HG03103 (cell line): ENCODE measurements around the gene FCER2.
"Not testable (repeated sequence)": the region's sequence is repeated elsewhere in the genome, so short reads cannot be mapped to it uniquely, and the experiment has no call there.

Experiments used
- ATAC-seq: cut with Tn5 transposase; IDR thresholded peaks from one replicate; pipeline ENCODE4 v1.9.1; 2021; ENCODE audit warnings: low read depth; ENCODE audit not compliant: unreplicated experiment

Gene FCER2

DNA sequence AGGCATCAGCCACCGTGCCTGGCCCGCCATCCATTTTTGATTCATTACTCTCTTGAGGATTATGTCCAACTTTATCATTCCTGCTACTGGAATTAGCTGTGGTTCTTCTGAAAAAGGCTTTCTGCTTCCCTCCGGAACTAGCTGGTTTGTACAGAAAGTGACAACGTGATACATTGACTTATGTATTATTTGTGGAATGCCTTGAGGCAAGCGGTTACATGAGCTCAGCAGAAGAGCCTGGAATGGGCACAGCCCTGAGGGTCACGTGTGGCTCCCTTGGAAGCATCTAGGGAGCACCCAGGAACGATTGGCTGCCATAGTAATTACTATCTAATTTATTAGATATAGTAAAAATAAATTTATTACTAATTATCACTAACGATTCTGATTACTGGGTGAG lies 47.5 kb downstream of the FCER2 start:
- ATAC-seq = no peak

DNA sequence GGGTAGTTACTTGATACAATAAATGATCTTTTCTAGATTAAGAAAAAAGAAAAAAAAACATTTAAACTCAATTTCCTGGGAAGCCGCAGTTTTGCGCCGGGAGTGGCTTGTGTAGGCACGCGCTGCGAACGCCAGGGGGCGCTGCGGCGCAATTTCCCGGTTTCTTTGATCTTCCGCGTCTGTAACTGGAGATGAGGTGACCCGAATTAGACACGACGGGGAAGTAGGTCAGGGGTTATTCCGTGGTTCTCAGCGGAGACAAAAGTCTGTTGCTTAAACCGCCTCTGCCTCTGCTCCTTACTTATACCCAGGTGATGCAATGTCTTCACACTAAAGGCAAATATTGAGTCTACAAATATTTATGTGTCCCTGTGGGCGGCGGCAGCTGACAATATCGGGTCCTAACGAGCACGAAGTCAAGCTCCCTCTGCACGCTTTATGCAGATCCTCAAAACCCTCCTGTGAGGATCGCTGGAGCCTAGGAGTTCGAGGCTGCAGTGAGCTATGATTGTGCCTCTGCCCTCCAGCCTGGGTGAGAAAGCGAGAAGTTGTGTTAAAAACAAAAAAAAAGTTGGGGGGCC lies 49.8 kb downstream of the FCER2 start:
- no peak for ATAC-seq

DNA sequence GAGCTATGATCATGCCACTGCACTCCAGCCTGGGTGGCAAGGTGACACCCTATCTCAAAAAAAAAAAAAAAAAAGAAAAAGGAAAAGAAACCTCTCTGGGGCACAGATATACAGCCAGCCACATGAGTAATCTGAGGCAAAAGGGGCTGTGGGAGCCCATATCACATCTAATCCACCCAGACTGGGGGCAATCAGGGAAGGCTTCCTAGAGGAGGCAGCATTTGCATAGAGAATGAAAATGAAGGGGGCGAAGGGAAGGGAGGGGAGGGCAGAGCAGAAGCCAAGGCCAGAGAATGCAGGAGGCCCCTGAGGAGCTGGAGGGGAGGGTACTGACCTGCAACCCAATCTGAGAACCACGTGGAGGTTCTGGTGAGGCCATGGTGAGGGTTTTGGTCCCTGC lies 51.8 kb downstream of the FCER2 start:
- ATAC-seq = no peak

DNA sequence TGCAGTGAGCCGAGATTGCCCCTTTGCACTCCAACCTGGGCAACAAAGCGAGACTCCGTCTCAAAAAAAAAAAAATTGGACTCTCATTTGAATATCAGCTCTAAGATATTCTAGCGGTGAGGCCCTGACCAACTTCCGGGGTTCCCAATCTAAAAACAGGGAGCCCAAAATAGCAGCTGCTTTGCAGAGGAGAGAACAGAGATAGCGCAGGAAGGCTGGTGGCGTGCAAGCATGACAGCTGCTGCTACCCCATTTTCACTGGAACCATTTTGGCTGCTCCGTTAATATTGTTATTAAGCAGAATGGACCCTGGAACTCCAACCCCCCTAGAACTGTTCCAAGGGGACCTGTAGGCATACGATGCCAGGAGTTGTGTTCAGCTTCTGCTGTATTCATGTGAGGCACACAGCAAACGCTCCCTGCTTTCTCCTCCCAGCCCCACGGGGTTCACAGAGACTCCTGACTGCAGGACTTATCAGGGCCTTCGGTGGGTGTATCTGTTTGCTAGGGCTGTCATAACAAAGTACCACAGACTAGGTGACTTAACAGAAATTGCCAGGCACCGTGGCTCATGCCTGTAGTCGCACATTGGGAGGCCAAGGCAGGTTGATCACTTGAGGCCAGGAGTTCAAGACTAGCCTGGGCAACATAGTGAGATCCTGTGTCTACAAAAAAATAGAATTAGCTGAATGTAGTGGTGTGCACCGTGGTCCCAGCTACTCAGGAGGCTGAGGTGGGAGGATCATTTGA lies 53.5 kb downstream of the FCER2 start:
- no peak for ATAC-seq

DNA sequence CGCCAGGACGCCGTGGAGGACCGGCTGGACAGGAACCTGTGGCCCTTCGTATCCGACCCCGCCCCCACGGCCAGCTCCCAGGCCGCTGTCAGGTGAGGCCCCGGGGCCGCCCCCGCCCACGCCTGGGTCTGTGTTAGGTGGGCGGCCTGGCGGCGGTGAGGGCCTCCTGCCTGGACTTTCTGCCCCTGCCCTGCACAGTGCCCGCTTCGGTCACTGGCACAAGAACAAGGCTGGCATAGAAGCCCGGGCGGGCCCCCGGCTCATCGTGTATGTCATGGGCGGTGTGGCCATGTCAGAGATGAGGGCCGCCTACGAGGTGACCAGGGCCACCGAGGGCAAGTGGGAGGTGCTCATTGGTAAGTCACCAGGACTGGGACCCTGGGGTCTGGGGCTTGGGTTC lies 54.8 kb downstream of the FCER2 start:
- ATAC-seq = no peak

DNA sequence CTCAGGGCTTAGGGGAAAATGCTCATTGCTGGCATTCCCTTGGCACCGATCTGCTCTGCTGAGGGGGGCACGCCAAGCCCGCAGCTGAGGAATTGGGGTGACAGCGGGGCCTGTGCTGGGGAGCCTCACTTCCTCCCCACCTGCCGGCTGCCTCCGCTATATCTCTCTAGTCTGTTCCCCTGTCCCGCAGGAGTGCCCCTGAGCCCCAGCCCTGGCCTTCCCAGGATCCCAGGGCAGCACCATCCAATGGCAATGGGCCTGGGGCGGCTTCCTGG lies 55.6 kb downstream of the FCER2 start:
- ATAC-seq = no peak

DNA sequence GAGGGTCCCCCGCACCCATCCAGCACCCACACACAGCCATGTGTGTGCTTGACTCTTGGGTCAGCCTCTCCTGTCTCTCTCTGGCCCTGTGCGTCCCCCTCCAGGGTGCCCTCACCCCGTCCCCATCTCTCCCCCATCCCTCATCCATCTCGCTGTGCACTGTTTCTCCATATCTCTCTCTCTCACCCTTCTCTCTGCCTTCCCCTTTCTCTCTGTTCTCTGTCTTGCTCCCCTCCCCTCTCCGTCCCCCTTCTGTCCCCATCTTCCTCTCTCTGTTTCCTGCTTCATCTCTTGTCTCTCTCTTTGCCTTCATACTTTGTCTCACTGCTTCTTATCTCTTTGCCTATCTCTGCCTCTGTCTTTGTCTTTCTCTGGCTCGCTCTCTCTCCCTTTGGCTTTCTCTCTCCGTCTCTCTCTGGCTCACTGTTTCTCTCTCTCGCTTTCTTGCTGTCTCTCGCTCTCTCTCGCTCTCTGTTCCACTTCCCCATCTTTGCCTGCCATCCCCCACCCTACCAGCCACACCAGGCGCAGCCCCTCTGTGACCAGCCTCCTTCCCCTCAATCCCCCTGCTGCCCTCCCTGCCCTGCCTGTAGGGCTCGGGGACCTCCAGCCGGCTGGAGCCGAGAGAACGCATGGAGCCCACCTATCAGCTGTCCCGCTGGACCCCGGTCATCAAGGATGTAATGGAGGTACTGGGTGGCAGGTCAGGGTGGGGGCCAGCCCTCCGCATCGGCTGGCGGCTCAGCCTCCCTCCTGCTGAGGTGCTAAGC lies 56.1 kb downstream of the FCER2 start:
- no peak for ATAC-seq

DNA sequence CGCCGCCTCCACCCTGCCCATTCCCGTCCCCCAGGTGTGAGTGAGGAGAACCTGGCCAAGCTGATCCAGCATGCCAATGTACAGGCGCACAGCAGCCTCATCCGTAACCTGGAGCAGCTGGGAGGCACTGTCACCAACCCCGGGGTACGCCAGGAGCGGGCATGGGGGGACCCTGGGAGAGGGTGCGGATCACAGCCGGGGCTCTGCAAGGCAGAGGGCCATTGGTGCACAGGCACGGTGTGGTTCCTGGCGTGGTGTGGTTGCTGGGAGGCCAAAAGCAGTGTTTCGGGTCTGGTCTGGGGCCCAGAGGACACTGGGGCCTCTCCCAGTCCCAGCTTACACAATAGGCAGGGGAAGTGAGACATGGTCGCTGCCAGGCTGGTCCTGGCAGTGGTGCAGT lies 56.8 kb downstream of the FCER2 start:
- no peak for ATAC-seq

DNA sequence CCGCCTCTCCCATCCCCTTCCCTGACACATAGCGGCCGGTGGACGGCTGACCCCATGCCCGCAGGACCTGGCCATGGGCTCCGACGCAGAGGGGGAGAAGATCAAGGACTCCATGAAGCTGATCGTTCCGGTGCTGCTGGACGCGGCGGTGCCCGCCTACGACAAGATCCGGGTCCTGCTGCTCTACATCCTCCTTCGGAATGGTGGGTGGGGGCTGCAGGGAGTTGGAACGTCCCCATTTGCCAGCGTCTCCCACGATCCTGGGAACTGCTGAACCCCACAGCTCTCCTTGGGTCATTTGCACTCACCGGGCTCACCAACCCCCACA lies 57.4 kb downstream of the FCER2 start:
- ATAC-seq = no peak

DNA sequence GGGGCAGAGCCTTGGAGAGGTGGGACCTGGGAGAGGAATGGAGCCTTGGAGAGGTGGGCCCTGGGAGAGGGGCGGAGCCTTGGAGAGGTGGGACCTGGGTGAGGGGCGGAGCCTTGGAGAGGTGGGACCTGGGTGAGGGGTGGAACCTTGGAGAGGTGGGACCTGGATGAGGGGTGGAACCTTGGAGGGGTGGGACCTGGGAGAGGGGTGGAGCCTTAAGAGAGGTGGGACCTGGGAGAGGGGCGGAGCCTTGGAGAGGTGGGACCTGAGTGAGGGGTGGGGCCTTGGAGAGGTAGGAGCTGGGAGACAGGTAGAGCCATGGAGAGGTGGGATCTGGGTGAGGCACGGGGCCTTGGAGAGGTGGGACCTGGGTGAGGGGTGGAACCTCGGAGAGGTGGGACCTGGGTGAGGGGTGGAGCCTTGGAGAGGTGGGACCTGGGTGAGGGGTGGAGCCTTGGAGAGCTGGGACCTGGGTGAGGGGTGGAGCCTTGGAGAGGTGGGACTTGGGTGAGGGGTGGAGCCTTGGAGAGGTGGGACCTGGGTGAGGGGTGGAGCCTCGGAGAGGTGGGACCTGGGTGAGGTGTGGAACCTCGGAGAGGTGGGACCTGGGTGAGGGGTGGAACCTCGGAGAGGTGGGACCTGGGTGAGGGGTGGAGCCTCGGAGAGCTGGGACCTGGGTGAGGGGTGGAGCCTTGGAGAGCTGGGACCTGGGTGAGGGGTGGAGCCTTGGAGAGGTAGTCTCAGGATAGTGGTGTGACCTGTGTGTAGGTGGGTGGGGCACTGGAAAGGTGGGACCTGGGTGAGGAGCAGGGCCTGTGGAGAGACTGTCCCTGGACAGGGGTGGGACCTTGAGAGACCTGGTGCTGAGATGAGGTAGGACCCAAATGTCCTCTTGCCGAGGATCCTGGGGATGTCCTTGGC lies 58.0 kb downstream of the FCER2 start:
- ATAC-seq = not testable (repeated sequence)

DNA sequence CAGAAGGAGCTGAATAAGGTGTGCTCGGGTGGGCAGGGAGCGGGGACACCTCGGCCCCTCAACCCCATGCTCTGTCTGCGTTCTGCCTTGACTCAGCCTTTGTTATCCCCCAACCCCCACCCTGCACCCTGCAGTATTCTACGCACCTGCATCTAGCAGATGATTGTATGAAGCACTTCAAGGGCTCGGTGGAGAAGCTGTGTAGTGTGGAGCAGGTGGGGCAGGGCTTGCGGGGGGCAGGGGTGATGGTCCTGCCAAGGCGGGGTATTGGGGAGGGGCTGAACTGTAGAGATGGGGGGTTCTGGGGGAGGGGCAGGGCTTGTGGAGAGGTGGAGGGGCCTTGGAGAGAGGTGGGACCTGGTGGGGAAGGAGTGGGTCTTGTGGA lies 58.9 kb downstream of the FCER2 start:
- ATAC-seq = no peak

DNA sequence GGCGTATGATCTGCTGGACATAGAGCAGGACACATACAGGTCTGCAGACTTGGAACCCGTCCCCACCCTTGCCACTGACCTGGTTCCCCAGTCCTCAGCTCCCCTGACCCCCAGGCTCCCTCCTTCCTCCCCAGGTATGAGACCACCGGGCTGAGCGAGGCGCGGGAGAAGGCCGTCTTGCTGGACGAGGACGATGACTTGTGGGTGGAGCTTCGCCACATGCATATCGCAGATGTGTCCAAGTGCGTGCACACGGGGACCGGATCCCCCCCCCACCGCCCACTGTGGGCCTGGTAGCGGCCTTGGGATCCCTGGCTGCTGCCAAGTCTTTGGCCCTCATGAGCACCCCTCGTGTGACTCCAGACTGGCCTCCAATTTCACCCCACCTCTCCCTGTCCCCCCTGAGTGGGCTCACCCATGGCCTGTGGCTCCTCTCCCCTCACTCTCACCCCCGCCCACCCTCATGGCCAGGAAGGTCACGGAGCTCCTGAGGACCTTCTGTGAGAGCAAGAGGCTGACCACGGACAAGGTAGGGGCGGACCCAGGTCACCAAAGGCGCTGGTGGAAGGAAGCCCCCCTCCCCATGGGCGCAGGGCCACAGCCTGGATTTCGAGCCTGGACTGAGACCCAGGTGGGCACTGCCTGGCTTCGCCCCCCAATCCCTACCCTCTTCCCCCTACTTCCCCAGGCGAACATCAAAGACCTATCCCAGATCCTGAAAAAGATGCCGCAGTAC lies 59.5 kb downstream of the FCER2 start:
- no peak for ATAC-seq

DNA sequence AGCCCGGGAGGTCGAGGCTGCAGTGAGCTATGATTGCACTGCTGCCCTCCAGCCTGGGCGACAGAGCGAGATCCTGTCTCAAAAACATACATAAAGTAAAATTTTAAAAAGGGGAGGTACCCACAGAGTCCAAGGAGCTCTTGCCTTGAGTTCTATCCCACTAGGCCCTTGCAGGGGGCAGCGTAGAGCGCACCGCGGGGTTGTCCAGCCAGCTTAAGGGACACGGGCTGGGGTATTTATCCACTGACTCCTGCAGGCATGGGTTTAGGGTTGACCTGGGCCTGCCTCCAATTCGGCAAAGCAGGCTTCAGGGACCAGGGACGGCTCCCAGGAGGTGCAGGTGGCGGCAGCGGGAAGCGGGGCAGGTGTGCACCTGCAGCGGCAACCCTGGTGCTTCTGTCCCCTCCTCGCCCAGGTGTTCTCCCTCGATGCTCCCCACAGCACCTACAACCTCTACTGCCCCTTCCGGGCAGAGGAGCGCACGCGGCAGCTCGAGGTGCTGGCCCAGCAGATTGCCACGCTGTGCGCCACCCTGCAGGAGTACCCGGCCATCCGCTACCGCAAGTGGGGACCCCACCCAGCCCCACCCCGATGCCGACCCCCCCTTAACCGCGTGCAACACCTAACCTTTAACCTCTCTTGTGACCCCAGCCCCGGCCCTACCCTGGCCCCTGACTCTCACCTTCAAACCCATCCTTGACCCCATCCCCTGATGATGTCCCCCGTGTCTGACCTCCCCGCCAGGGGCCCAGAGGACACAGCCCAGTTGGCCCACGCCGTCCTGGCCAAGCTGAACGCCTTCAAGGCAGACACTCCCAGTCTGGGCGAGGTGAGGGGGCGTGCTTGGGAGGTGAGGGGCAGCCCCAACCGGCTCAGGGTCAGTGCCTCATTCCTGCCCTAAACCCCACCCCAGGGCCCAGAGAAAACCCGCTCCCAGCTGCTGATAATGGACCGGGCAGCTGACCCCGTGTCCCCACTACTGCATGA lies 60.3 kb downstream of the FCER2 start:
- ATAC-seq = no peak

DNA sequence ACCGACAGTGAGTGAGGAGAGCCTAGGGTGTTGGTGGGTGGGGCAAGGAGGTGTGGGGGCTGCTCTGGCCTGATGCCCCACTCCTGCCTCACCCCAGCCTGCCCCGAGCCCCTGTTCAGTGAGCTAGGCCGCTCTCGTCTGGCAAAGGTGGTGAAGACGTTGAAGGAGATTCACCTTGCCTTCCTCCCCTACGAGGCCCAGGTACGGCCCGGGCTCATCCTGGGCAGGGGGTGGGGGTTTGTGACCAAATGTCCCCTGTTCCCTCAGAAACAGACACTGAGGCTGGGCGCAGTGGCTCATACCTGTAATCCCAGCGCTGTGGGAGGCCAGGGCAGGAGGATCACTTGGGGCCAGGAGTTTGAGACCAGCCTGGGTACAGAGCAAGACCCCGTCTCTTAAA lies 61.1 kb downstream of the FCER2 start:
- ATAC-seq = no peak

DNA sequence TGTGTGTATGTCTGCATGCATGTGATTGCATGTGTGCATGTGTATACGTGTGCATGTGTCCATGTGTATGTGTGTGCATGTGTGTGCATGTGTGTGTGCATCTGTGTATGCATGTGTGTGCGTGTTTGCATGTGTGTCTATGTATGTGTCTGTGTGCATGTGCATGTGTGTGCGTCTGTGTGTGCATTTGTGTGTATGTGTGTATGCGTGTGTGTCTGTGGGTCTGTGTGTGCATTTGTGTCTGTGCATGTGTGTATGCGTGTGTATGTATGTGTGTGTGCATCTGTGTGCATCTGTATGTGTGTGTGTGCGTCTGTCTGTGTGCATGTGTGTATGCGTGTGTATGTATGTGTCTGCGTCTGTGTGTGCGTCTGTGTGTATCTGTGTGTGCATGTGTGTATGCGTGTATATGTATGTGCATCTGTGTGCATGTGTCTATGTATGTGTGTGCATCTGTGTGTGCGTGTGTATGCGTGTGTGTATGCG lies 62.0 kb downstream of the FCER2 start:
- no peak for ATAC-seq

DNA sequence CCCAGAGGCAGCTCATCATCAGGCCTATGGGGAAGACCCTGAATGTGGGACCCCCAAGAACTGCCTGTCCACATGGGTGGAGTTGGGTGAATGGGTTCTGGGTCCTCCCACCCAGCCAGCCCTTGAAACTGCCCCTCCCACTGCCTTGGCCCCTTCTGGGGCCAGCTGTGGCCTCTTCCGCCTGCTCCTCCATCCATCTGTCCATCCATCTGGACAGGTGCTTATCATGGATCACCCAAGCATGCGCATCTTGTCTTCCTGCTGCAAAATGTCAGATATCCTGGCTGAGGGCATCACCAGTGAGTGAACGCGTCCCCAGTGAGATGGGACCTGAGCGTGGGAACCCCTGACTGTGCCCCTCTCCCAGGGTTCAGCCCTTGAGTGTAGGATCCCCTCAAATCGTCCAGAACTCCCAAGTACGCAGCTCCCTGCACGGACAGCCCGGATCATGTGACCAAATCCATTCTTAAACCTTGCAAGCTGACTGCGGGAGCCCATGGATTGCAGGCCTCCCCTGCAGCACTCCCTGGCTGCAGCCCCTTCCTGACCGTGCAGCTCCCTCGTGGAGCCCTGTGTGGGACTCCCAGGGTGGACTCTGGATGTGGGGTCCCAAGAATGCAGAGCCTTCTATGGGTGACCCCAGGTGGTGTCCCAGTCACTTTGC lies 63.0 kb downstream of the FCER2 start:
- ATAC-seq = no peak
